Common myeloid progenitor, CD34-positive (primary cell): ENCODE measurements around the gene MR1.
"Not testable (repeated sequence)": the region's sequence is repeated elsewhere in the genome, so short reads cannot be mapped to it uniquely, and the experiment has no call there.

Experiments used
- CTCF ChIA-PET: fragments of 350-600 bp; sonication (Branson Sonifier 250); formaldehyde crosslinking; loops from one replicate; lab custom pipeline; 2021; ENCODE audit warnings: antibody characterized with exemption; lab: Charles Lee
- POLR2A ChIA-PET: fragments of 350-600 bp; sonication (Branson Sonifier 250); formaldehyde crosslinking; loops from one replicate; lab custom pipeline; 2021; ENCODE audit warnings: antibody characterized with exemption; lab: Charles Lee
- DNase-seq, 3 donors: peaks; one replicate each; pipeline versions ENCODE4 v3.0.0 to v3.0.0-alpha.2; 2013
- H3K27ac ChIP-seq, 2 experiments: 1 replicate in 1 of 2; 2 replicates in 1 of 2; pipeline ENCODE4 v1.7.0; 2013; ENCODE audit warnings: inconsistent platforms in 2 of 2, low read length in 2 of 2, mild to moderate bottlenecking in 2 of 2, low read depth in 1 of 2, moderate library complexity in 1 of 2; ENCODE audit not compliant: severe bottlenecking in 2 of 2, insufficient read depth in 1 of 2, poor library complexity in 1 of 2
- H3K27me3 ChIP-seq, 5 experiments: replicated peaks in 2 of 5; 1 replicate in 3 of 5; 2 replicates in 2 of 5; pipeline versions ENCODE4 v1.6.1 to v1.7.0; 2013; ENCODE audit warnings: low read length in 4 of 5, mild to moderate bottlenecking in 2 of 5, moderate library complexity in 2 of 5, inconsistent platforms in 1 of 5; ENCODE audit not compliant: insufficient read depth in 5 of 5, control insufficient read depth in 4 of 5
- H3K36me3 ChIP-seq, 4 experiments: 1 replicate in 2 of 4; 2 replicates in 2 of 4; pipeline versions ENCODE4 v1.6.1 to v1.7.0; 2013; ENCODE audit warnings: low read length in 3 of 4, control low read depth in 1 of 4, mild to moderate bottlenecking in 1 of 4; ENCODE audit not compliant: control insufficient read depth in 4 of 4, insufficient read depth in 4 of 4
- H3K4me1 ChIP-seq, 4 experiments: 1 replicate in 3 of 4; 2 replicates in 1 of 4; pipeline versions ENCODE4 v1.6.1 to v1.7.1; 2013; ENCODE audit warnings: low read length in 3 of 4, mild to moderate bottlenecking in 3 of 4, control low read depth in 1 of 4, inconsistent platforms in 1 of 4, moderate library complexity in 1 of 4; ENCODE audit not compliant: control insufficient read depth in 4 of 4, insufficient read depth in 4 of 4; ENCODE audit errors: control extremely low read depth in 1 of 4
- H3K4me3 ChIP-seq, 7 experiments: 1 replicate in 4 of 7; 2 replicates in 3 of 7; pipeline versions ENCODE4 v1.5.1 to v1.7.0; 2013; ENCODE audit warnings: mild to moderate bottlenecking in 7 of 7, low read length in 6 of 7, moderate library complexity in 6 of 7, inconsistent platforms in 2 of 7, low read depth in 2 of 7, control low read depth in 1 of 7; ENCODE audit not compliant: insufficient read depth in 4 of 7, control insufficient read depth in 1 of 7; ENCODE audit errors: extremely low read depth in 1 of 7
- H3K9me3 ChIP-seq, 5 experiments: 1 replicate in 4 of 5; 2 replicates in 1 of 5; pipeline versions ENCODE4 v1.6.1 to v1.7.1; 2013; ENCODE audit warnings: low read length in 4 of 5, mild to moderate bottlenecking in 2 of 5, inconsistent platforms in 1 of 5, low read depth in 1 of 5, moderate library complexity in 1 of 5; ENCODE audit not compliant: control insufficient read depth in 4 of 5, insufficient read depth in 2 of 5; ENCODE audit errors: control extremely low read depth in 1 of 5
- WGBS: methylation state at CpG from one replicate; pipeline ENCODE4 v1.1.5; 2013; ENCODE audit not compliant: insufficient coverage; 5-methylcytosine and 5-hydroxymethylcytosine counted together

The MR1 gene

GRCh38 chr1:181028615-181029014 lies 5.2 kb upstream of the MR1 start:
- WGBS, result 83% methylated on average over 1 of the region's 5 CpGs
- ChIA-PET CTCF (no interaction called here), POLR2A (no interaction called here)

GRCh38 chr1:181032535-181032934 lies 1.2 kb upstream of the MR1 start:
- POLR2A ChIA-PET, result interaction anchor here (2.7 kb wide), 1 partner anchor 10 kb away, joined by 13 read pairs; the partner anchor contains the start of gene STX6
- DNase-seq, result no peak
- no peaks in the 10 kb centered on the region for H3K27me3 ChIP-seq
- no peak overlapping the region for H3K4me3 ChIP-seq
- H3K36me3 ChIP-seq, result peaks cover 0 to 4% (median 0%) of the 10 kb centered on the region in 4 experiments
- WGBS, result 100% methylated on average over 1 of the region's 2 CpGs
- CTCF ChIA-PET, result interaction anchor here (1.5 to 8.2 kb wide), 5 partner anchors 8 to 110 kb away, joined by 4 to 81 read pairs (median 6); no protein-coding TSS in a partner anchor
- no peaks in the 10 kb centered on the region for H3K9me3 ChIP-seq
- peaks cover 3 to 28% (median 19%) of the 10 kb centered on the region in 4 experiments for H3K4me1 ChIP-seq
- H3K27ac ChIP-seq, result no peak overlapping the region

More at GRCh38 chr1:181028615-181029014, 5.2 kb upstream of the MR1 start:
- no peaks in the 10 kb centered on the region for H3K27me3 ChIP-seq
- no peak for DNase-seq
- H3K4me1 ChIP-seq, result peaks cover 0 to 9% (median 7%) of the 10 kb centered on the region in 4 experiments
- no peak overlapping the region for H3K4me3 ChIP-seq
- H3K27ac ChIP-seq, result no peak overlapping the region
- no peaks in the 10 kb centered on the region for H3K36me3 ChIP-seq
- H3K9me3 ChIP-seq, result no peaks in the 10 kb centered on the region

- ChIA-PET CTCF (interaction anchor here (0.7 to 8.2 kb wide), 9 partner anchors 9 to 139 kb away, joined by 3 to 81 read pairs (median 5); no protein-coding TSS in a partner anchor), POLR2A (interaction anchor here (0.6 to 2.7 kb wide), 2 partner anchors 11 to 49 kb away, joined by 3 to 13 read pairs; partner anchors contain the start of gene STX6)
- Histone ChIP-seq H3K36me3 (peaks cover 0 to 4% (median 2%) of the 10 kb centered on the region in 4 experiments), H3K4me3 (peak overlapping the region in 6 of 7 experiments; percentile 69 to 90 (median 79)), H3K9me3 (no peaks in the 10 kb centered on the region), H3K27me3 (no peaks in the 10 kb centered on the region), H3K4me1 (peaks cover 3 to 28% (median 19%) of the 10 kb centered on the region in 4 experiments), H3K27ac (peak overlapping the region; percentile 84 to 91)
- peak in 2 of 3 donors; percentile 58 to 67 for DNase-seq
- 50% methylated on average over 2 of the region's 2 CpGs for WGBS
Observed at GRCh38 chr1:181033128-181033798, 520 bp upstream of the MR1 start.

GRCh38 chr1:181035210-181035609 lies 1.4 kb downstream of the MR1 start:
- not testable (repeated sequence) for H3K9me3 ChIP-seq

GRCh38 chr1:181036107-181036836 lies 2.5 kb downstream of the MR1 start:
- CTCF ChIA-PET, result interaction anchor here (1.1 to 8.2 kb wide), 8 partner anchors 12 to 130 kb away, joined by 3 to 81 read pairs (median 6); no protein-coding TSS in a partner anchor
- no peak overlapping the region for H3K27ac ChIP-seq
- no peak for DNase-seq
- POLR2A ChIA-PET, result no interaction called here
- H3K9me3 ChIP-seq, result no peaks in the 10 kb centered on the region
- H3K36me3 ChIP-seq, result peaks cover 0 to 6% (median 4%) of the 10 kb centered on the region in 4 experiments
- no peaks in the 10 kb centered on the region for H3K27me3 ChIP-seq
- H3K4me1 ChIP-seq, result peaks cover 3 to 29% (median 19%) of the 10 kb centered on the region in 4 experiments
- peak overlapping the region in 1 of 7 experiments; percentile 5 for H3K4me3 ChIP-seq
- WGBS, result 91% methylated on average over 4 of the region's 4 CpGs

More at GRCh38 chr1:181035210-181035609, 1.4 kb downstream of the MR1 start:
- CTCF ChIA-PET, result interaction anchor here (0.7 to 8.2 kb wide), 6 partner anchors 10 to 131 kb away, joined by 3 to 81 read pairs (median 4); no protein-coding TSS in a partner anchor
- not testable (repeated sequence) for DNase-seq, H3K27ac ChIP-seq, H3K36me3 ChIP-seq, H3K27me3 ChIP-seq, H3K4me3 ChIP-seq
- POLR2A ChIA-PET, result interaction anchor here (0.8 kb wide), 1 partner anchor 73 kb away, joined by 4 read pairs; no protein-coding TSS in a partner anchor
- 100% methylated on average over 1 of the region's 4 CpGs for WGBS
- H3K4me1 ChIP-seq, result peaks cover 3 to 28% (median 19%) of the 10 kb centered on the region in 4 experiments

- Histone ChIP-seq H3K27ac (no peak overlapping the region), H3K9me3 (no peaks in the 10 kb centered on the region), H3K4me3 (no peak overlapping the region), H3K36me3 (peaks cover 0 to 6% (median 4%) of the 10 kb centered on the region in 4 experiments), H3K27me3 (no peaks in the 10 kb centered on the region), H3K4me1 (peaks cover 3 to 32% (median 19%) of the 10 kb centered on the region in 4 experiments)
- POLR2A ChIA-PET, result interaction anchor here (1.5 kb wide), 1 partner anchor 53 kb away, joined by 4 read pairs; no protein-coding TSS in a partner anchor
- DNase-seq, result no peak
- no CpG with 5 or more reads among the region's 2 CpGs for WGBS
- CTCF ChIA-PET, result interaction anchor here (0.8 to 8.2 kb wide), 19 partner anchors 11 to 143 kb away, joined by 3 to 81 read pairs (median 5); partner anchors contain the start of gene STX6
Observed at GRCh38 chr1:181037386-181037785, 3.6 kb downstream of the MR1 start.
